H9 (cell line): ENCODE data around the gene RAB15. TPM values are rescaled to one million over a fixed set of nuclear protein-coding genes. Genes with fewer than 3 reads are reported as not detected.
A peak's percentile ranks its signal among the peaks of the same experiment; 100 is the strongest.

ENCODE experiments used
- DNase-seq: peaks from one replicate; pipeline ENCODE4 v3.0.0-alpha.2; 2017
- H2AFZ ChIP-seq: one replicate; pipeline ENCODE4 v1.6.1; 2013; ENCODE audit warnings: mild to moderate bottlenecking, low read length, control low read depth, moderate library complexity
- H2AK5ac ChIP-seq: 2 replicates; pipeline ENCODE4 v1.6.1; 2013; ENCODE audit warnings: low read length, control low read depth, mixed read lengths; ENCODE audit not compliant: insufficient read length
- H2BK120ac ChIP-seq: one replicate; pipeline ENCODE4 v1.6.1; 2013; ENCODE audit warnings: low read depth, mild to moderate bottlenecking, low read length, control low read depth, inconsistent platforms; ENCODE audit not compliant: poor library complexity, severe bottlenecking
- H2BK12ac ChIP-seq: 2 replicates; pipeline ENCODE4 v1.6.1; 2013; ENCODE audit warnings: low read length, control low read depth, mixed read lengths, low read depth; ENCODE audit not compliant: insufficient read length
- H2BK15ac ChIP-seq: 2 replicates; pipeline ENCODE4 v1.6.1; 2013; ENCODE audit warnings: low read depth, low read length, control low read depth
- H2BK20ac ChIP-seq: one replicate; pipeline ENCODE4 v1.6.1; 2013; ENCODE audit warnings: low read depth, mild to moderate bottlenecking, low read length, control low read depth, inconsistent platforms; ENCODE audit not compliant: poor library complexity, severe bottlenecking
- H2BK5ac ChIP-seq: 2 replicates; pipeline ENCODE4 v1.6.1; 2013; ENCODE audit warnings: low read length, control low read depth, mixed read lengths; ENCODE audit not compliant: insufficient read length
- H3K14ac ChIP-seq: 2 replicates; pipeline ENCODE4 v1.6.1; 2013; ENCODE audit warnings: low read length, control low read depth; ENCODE audit not compliant: insufficient read depth
- H3K18ac ChIP-seq: 2 replicates; pipeline ENCODE4 v1.6.1; 2013; ENCODE audit warnings: low read depth, mild to moderate bottlenecking, mixed read lengths, low read length, control low read depth; ENCODE audit not compliant: insufficient read length
- H3K23ac ChIP-seq: 2 replicates; pipeline ENCODE4 v1.6.1; 2013; ENCODE audit warnings: low read length, control low read depth, mixed read lengths, low read depth; ENCODE audit not compliant: insufficient read length
- H3K23me2 ChIP-seq: 2 replicates; pipeline ENCODE4 v1.6.1; 2013; ENCODE audit warnings: low read depth, mild to moderate bottlenecking, mixed read lengths, low read length, control low read depth; ENCODE audit not compliant: insufficient read length, poor library complexity, severe bottlenecking
- H3K27ac ChIP-seq: 2 replicates; pipeline ENCODE4 v1.5.1; 2013; ENCODE audit warnings: low read length, control low read depth, mixed read lengths, low read depth; ENCODE audit not compliant: insufficient read length
- H3K27me3 ChIP-seq: 2 replicates; pipeline ENCODE4 v1.6.1; 2013; ENCODE audit warnings: low read length, control low read depth, inconsistent platforms; ENCODE audit not compliant: insufficient read depth
- H3K4ac ChIP-seq: 2 replicates; pipeline ENCODE4 v1.6.1; 2013; ENCODE audit warnings: low read depth, mild to moderate bottlenecking, control low read depth, inconsistent platforms, low read length, moderate library complexity
- H3K4me1 ChIP-seq: 2 replicates; pipeline ENCODE4 v1.6.1; 2013; ENCODE audit warnings: low read length, control low read depth, inconsistent platforms; ENCODE audit not compliant: insufficient read depth
- H3K4me2 ChIP-seq: 2 replicates; pipeline ENCODE4 v1.6.1; 2013; ENCODE audit warnings: low read length, control low read depth, mixed read lengths; ENCODE audit not compliant: insufficient read length, insufficient read depth
- H3K56ac ChIP-seq: 2 replicates; pipeline ENCODE4 v1.6.1; 2013; ENCODE audit warnings: low read depth, mild to moderate bottlenecking, mixed read lengths, low read length, control low read depth; ENCODE audit not compliant: insufficient read length
- H3K79me1 ChIP-seq: 2 replicates; pipeline ENCODE4 v1.6.1; 2013; ENCODE audit warnings: low read depth, mild to moderate bottlenecking, moderate library complexity, low read length, control low read depth, inconsistent platforms; ENCODE audit not compliant: insufficient read depth, poor library complexity, severe bottlenecking
- H3K79me2 ChIP-seq: 2 replicates; pipeline ENCODE4 v1.6.1; 2013; ENCODE audit warnings: low read length, control low read depth, inconsistent platforms; ENCODE audit not compliant: insufficient read depth
- H3K9ac ChIP-seq: 2 replicates; pipeline ENCODE4 v1.6.1; 2013; ENCODE audit warnings: low read length, control low read depth, mixed read lengths; ENCODE audit not compliant: insufficient read length; ENCODE audit errors: extremely low read depth
- H3K9me3 ChIP-seq: one replicate; pipeline ENCODE4 v1.6.1; 2013; ENCODE audit warnings: low read depth, low read length, inconsistent platforms; ENCODE audit not compliant: control insufficient read depth
- H3T11ph ChIP-seq: one replicate; pipeline ENCODE4 v1.6.1; 2013; ENCODE audit warnings: mild to moderate bottlenecking, low read length, control low read depth, inconsistent platforms
- H4K20me1 ChIP-seq: one replicate; pipeline ENCODE4 v1.6.1; 2013; ENCODE audit not compliant: control insufficient read depth, insufficient read length, insufficient read depth
- H4K5ac ChIP-seq: 2 replicates; pipeline ENCODE4 v1.6.1; 2013; ENCODE audit warnings: low read depth, mild to moderate bottlenecking, mixed read lengths, low read length, control low read depth; ENCODE audit not compliant: insufficient read length
- H4K8ac ChIP-seq: replicated peaks from 2 replicates; pipeline ENCODE4 v1.6.1; 2013; ENCODE audit warnings: low read length, control low read depth, mixed read lengths, low read depth; ENCODE audit not compliant: insufficient read length
- H4K91ac ChIP-seq: 2 replicates; pipeline ENCODE4 v1.6.1; 2013; ENCODE audit warnings: low read depth, mild to moderate bottlenecking, moderate library complexity, mixed read lengths, low read length, control low read depth; ENCODE audit not compliant: insufficient read length
- H3K27ac Mint-ChIP-seq, 3 experiments: 2 replicates in 2 of 3; 3 replicates in 1 of 3; pipeline ENCODE4 v1.8.0; 2020 to 2021; ENCODE audit warnings: mixed read lengths in 3 of 3, mild to moderate bottlenecking in 1 of 3, moderate library complexity in 1 of 3
- H3K27me3 Mint-ChIP-seq: 2 replicates; pipeline ENCODE4 v1.8.0; 2021; ENCODE audit warnings: low read depth, mild to moderate bottlenecking, moderate library complexity, mixed read lengths
- H3K36me3 Mint-ChIP-seq, 3 experiments: 2 replicates in 2 of 3; 3 replicates in 1 of 3; pipeline ENCODE4 v1.8.0; 2020 to 2021; ENCODE audit warnings: low read depth in 3 of 3, mixed read lengths in 3 of 3; ENCODE audit not compliant: insufficient read depth in 1 of 3
- H3K4me1 Mint-ChIP-seq, 2 experiments: 2 replicates each; pipeline ENCODE4 v1.8.0; 2020; ENCODE audit warnings: mixed read lengths in 2 of 2
- H3K4me3 Mint-ChIP-seq, 2 experiments: 2 replicates in 1 of 2; 3 replicates in 1 of 2; pipeline ENCODE4 v1.8.0; 2020 to 2021; ENCODE audit warnings: mild to moderate bottlenecking in 2 of 2, mixed read lengths in 2 of 2, moderate library complexity in 1 of 2
- H3K9me3 Mint-ChIP-seq, 2 experiments: 2 replicates in 1 of 2; 3 replicates in 1 of 2; pipeline ENCODE4 v1.8.0; 2020; ENCODE audit warnings: mild to moderate bottlenecking in 2 of 2, mixed read lengths in 2 of 2, moderate library complexity in 1 of 2
- WGBS: extraction: QIAGEN DNeasy Blood & Tissue Kit; methylation state at CpG from one replicate; pipeline ENCODE4 v1.1.7; 2013; ENCODE audit warnings: missing lambda C conversion rate, low lambda C conversion rate, mixed read lengths; ENCODE audit not compliant: insufficient read length; ENCODE audit errors: extremely low coverage; 5-methylcytosine and 5-hydroxymethylcytosine counted together
- total RNA-seq: library from RNA; stranded (reverse); gene quantifications from 2 replicates; pipeline ENCODE4 v1.2.1, GENCODE V29; 2021
- TF ChIP-seq, protein P1 (sequence below): fragments of 200-600 bp; sonication (generic); conservative IDR thresholded peaks from 3 replicates; pipeline ENCODE4 v1.8.0; 2021; ENCODE audit warnings: antibody characterized with exemption, mild to moderate bottlenecking

The RAB15 gene
- total RNA-seq, 1 experiment from 2014 or later, result 54.3 TPM

DNA sequence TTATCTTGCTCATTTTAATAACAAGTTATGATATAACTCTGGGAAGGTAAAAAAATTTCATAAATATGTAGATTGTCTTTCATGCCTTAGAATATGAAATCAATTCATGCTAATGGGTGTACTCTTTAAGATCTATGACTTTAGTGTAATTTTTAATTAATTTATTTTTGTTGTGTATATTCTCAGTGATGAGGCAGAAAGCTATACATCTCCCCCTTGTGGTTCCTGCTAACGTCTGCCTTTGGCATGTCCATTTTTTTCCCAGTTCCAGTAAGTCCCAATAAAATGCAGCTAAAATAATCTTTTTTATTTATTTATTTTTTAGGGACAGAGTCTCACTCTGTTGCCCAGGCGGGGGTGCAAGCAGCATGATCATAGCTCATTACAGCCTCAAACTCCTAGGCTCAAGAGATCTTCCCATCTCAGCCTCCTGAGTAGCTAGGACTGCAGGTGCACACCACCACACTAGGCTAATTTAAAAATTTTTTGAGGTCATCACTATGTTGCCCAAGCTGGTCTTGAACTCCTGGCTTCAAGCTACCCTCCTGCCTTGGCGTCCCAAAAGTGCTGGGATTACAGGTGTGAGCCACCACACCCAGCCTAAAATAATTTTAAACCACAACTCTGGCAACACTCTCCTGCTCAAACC is 61.2 kb downstream of the RAB15 start:
- H3K27ac ChIP-seq, result no peak overlapping the region
- no peak overlapping the region for H2BK15ac ChIP-seq
- no peak overlapping the region for H2BK5ac ChIP-seq
- H3K9me3 ChIP-seq, result no peaks in the 10 kb centered on the region
- no peak overlapping the region for H2AK5ac ChIP-seq
- H3K27me3 ChIP-seq, result no peaks in the 10 kb centered on the region
- H3K79me1 ChIP-seq, result peaks cover 4% of the 10 kb centered on the region
- H3K27ac Mint-ChIP-seq, result no peak overlapping the region
- TF ChIP-seq, protein P1, sequence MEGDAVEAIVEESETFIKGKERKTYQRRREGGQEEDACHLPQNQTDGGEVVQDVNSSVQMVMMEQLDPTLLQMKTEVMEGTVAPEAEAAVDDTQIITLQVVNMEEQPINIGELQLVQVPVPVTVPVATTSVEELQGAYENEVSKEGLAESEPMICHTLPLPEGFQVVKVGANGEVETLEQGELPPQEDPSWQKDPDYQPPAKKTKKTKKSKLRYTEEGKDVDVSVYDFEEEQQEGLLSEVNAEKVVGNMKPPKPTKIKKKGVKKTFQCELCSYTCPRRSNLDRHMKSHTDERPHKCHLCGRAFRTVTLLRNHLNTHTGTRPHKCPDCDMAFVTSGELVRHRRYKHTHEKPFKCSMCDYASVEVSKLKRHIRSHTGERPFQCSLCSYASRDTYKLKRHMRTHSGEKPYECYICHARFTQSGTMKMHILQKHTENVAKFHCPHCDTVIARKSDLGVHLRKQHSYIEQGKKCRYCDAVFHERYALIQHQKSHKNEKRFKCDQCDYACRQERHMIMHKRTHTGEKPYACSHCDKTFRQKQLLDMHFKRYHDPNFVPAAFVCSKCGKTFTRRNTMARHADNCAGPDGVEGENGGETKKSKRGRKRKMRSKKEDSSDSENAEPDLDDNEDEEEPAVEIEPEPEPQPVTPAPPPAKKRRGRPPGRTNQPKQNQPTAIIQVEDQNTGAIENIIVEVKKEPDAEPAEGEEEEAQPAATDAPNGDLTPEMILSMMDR, result peak; percentile 81
- H3K4me3 Mint-ChIP-seq, result no peak overlapping the region
- no peak overlapping the region for H3T11ph ChIP-seq
- H4K20me1 ChIP-seq, result no peaks in the 10 kb centered on the region
- H2BK20ac ChIP-seq, result no peak overlapping the region
- no peak overlapping the region for H3K23ac ChIP-seq
- H3K4me2 ChIP-seq, result no peak overlapping the region
- no peak overlapping the region for H4K5ac ChIP-seq
- no peak overlapping the region for H3K56ac ChIP-seq
- no peak overlapping the region for H4K8ac ChIP-seq
- H3K27me3 Mint-ChIP-seq, result no peaks in the 10 kb centered on the region
- H3K9ac ChIP-seq, result no peak overlapping the region
- H3K9me3 Mint-ChIP-seq, result no peaks in the 10 kb centered on the region; a peak in 1 of 5 replicates
- no CpG with 5 or more reads among the region's 3 CpGs for WGBS
- no peak overlapping the region for H3K18ac ChIP-seq
- no peak overlapping the region for H3K14ac ChIP-seq
- peaks cover 11 to 12% of the 10 kb centered on the region in 2 experiments for H3K4me1 Mint-ChIP-seq
- peaks cover 6% of the 10 kb centered on the region; the same call in 1 of the 2 replicates for H3K79me2 ChIP-seq
- H3K4ac ChIP-seq, result no peak overlapping the region
- no peak overlapping the region for H2BK12ac ChIP-seq
- H3K36me3 Mint-ChIP-seq, result no peaks in the 10 kb centered on the region; a peak in 1 of 7 replicates
- H2AFZ ChIP-seq, result no peak overlapping the region
- no peak overlapping the region for H2BK120ac ChIP-seq
- 0 out of 2 replicates have a peak, but pooled peaks cover 3% of the 10 kb centered on the region for H3K4me1 ChIP-seq
- peaks cover 6% of the 10 kb centered on the region for H3K23me2 ChIP-seq
- no peak overlapping the region for H4K91ac ChIP-seq
- no peak for DNase-seq
